Amygdala (tissue), 56 donors: ENCODE measurements around the gene WDR1.
A peak's percentile ranks its signal among the peaks of the same experiment; 100 is the strongest.
"Not testable (repeated sequence)": the region's sequence is repeated elsewhere in the genome, so short reads cannot be mapped to it uniquely, and the experiment has no call there.

Source experiments
- DNase-seq, 56 donors: peaks; one replicate each; lab custom pipeline; 2025; lab: John Stamatoyannopoulos, UW

The WDR1 gene

GRCh38 chr4:10134141-10134540 is 17.5 kb upstream of the WDR1 start:
- DNase-seq = no peak

- DNase-seq = no peak
Measured at GRCh38 chr4:10131202-10131601, 14.6 kb upstream of the WDR1 start.

GRCh38 chr4:10130178-10130888 is 13.7 kb upstream of the WDR1 start:
- no peak for DNase-seq

- DNase-seq = no peak
Measured at GRCh38 chr4:10129196-10130177, 12.9 kb upstream of the WDR1 start.

- DNase-seq = no peak
Measured at GRCh38 chr4:10128761-10129160, 12.2 kb upstream of the WDR1 start.

- not testable (repeated sequence) for DNase-seq
Measured at GRCh38 chr4:10127531-10127930, 10.9 kb upstream of the WDR1 start.

- DNase-seq = no peak
Measured at GRCh38 chr4:10124167-10124930, 7.8 kb upstream of the WDR1 start.

- DNase-seq = peak in 2 of 56 donors; percentile 7 to 15
Measured at GRCh38 chr4:10123227-10124101, 6.9 kb upstream of the WDR1 start.

GRCh38 chr4:10122236-10122932 is 5.8 kb upstream of the WDR1 start:
- no peak for DNase-seq

- DNase-seq = no peak
Measured at GRCh38 chr4:10121568-10122208, 5.1 kb upstream of the WDR1 start.

- no peak for DNase-seq
Measured at GRCh38 chr4:10120943-10121567, 4.5 kb upstream of the WDR1 start.

GRCh38 chr4:10119773-10120172 is 3.2 kb upstream of the WDR1 start:
- DNase-seq = no peak

GRCh38 chr4:10119278-10119677 is 2.7 kb upstream of the WDR1 start:
- DNase-seq = no peak

- DNase-seq = no peak
Measured at GRCh38 chr4:10118048-10119004, 1.7 kb upstream of the WDR1 start.

GRCh38 chr4:10117359-10118047 is 904 bp upstream of the WDR1 start:
- DNase-seq = peak in 3 of 56 donors; percentile 17 to 55 (median 46)

- DNase-seq = peak in 2 of 56 donors; percentile 51 to 69
Measured at GRCh38 chr4:10115797-10116568, 616 bp downstream of the WDR1 start.
